ENCODE measurements around the gene NBEA.
A peak's percentile ranks its signal among the peaks of the same experiment; 100 is the strongest.

The NBEA gene

GRCh38 chr13:35179494-35179893 lies 237.4 kb downstream of the NBEA start:
- DNase-seq (ENCODE audit: low read depth, low spot score) = no peak

GRCh38 chr13:35179920-35180663 lies 238.0 kb downstream of the NBEA start:
- DNase-seq (ENCODE audit: low read depth, low spot score) = no peak

GRCh38 chr13:35190241-35190640 lies 248.2 kb downstream of the NBEA start:
- DNase-seq (ENCODE audit: low read depth, low spot score) = no peak

- no peak for DNase-seq (ENCODE audit: low read depth, low spot score)
Measured at GRCh38 chr13:35191883-35192282, 249.8 kb downstream of the NBEA start.

- DNase-seq (ENCODE audit: low read depth, low spot score) = no peak
Measured at GRCh38 chr13:35198613-35199200, 256.6 kb downstream of the NBEA start.

GRCh38 chr13:35208587-35208986 lies 266.5 kb downstream of the NBEA start:
- DNase-seq (ENCODE audit: low read depth, low spot score) = no peak

GRCh38 chr13:35210261-35210660 lies 268.2 kb downstream of the NBEA start:
- no peak for DNase-seq (ENCODE audit: low read depth, low spot score)

GRCh38 chr13:35211949-35212348 lies 269.9 kb downstream of the NBEA start:
- DNase-seq (ENCODE audit: low read depth, low spot score) = no peak

GRCh38 chr13:35213911-35214310 lies 271.8 kb downstream of the NBEA start:
- no peak for DNase-seq (ENCODE audit: low read depth, low spot score)

GRCh38 chr13:35216131-35216530 lies 274.1 kb downstream of the NBEA start:
- DNase-seq (ENCODE audit: low read depth, low spot score) = no peak

GRCh38 chr13:35219021-35219420 lies 277.0 kb downstream of the NBEA start:
- no peak for DNase-seq (ENCODE audit: low read depth, low spot score)

GRCh38 chr13:35225159-35225558 lies 283.1 kb downstream of the NBEA start:
- DNase-seq (ENCODE audit: low read depth, low spot score) = no peak

GRCh38 chr13:35225582-35225981 lies 283.5 kb downstream of the NBEA start:
- DNase-seq (ENCODE audit: low read depth, low spot score) = peak; percentile 7

GRCh38 chr13:35228536-35228935 lies 286.5 kb downstream of the NBEA start:
- no peak for DNase-seq (ENCODE audit: low read depth, low spot score)

- no peak for DNase-seq (ENCODE audit: low read depth, low spot score)
Measured at GRCh38 chr13:35231426-35231825, 289.4 kb downstream of the NBEA start.

GRCh38 chr13:35238274-35238673 lies 296.2 kb downstream of the NBEA start:
- no peak for DNase-seq (ENCODE audit: low read depth, low spot score)

- DNase-seq (ENCODE audit: low read depth, low spot score) = no peak
Measured at GRCh38 chr13:35252536-35253205, 310.6 kb downstream of the NBEA start.

- DNase-seq (ENCODE audit: low read depth, low spot score) = no peak
Measured at GRCh38 chr13:35255241-35255640, 313.2 kb downstream of the NBEA start.

GRCh38 chr13:35256459-35257148 lies 314.5 kb downstream of the NBEA start:
- DNase-seq (ENCODE audit: low read depth, low spot score) = no peak

GRCh38 chr13:35260316-35260715 lies 318.2 kb downstream of the NBEA start:
- no peak for DNase-seq (ENCODE audit: low read depth, low spot score)

GRCh38 chr13:35266412-35266811 lies 324.3 kb downstream of the NBEA start:
- no peak for DNase-seq (ENCODE audit: low read depth, low spot score)

- no peak for DNase-seq (ENCODE audit: low read depth, low spot score)
Measured at GRCh38 chr13:35278917-35279316, 336.8 kb downstream of the NBEA start.

Data from iPS DF 19.7 (cell line).